Tibial nerve (tissue), 4 donors: Measurements from ENCODE around the gene KIR3DL2. TPM values are rescaled to one million over a fixed set of nuclear protein-coding genes. Genes with fewer than 3 reads are reported as not detected.
"Not testable (repeated sequence)": the region's sequence is repeated elsewhere in the genome, so short reads cannot be mapped to it uniquely, and the experiment has no call there.

ENCODE experiments used
- DNase-seq, 2 donors: peaks; one replicate each; pipeline ENCODE4 v3.0.0-alpha.2; 2019; ENCODE audit warnings: low spot score in 2 of 2
- H3K27ac ChIP-seq, 4 donors: fragments of 200-600 bp; sonication (generic) in 3 of 4; one replicate each; pipeline ENCODE4 v1.5.1; 2017 to 2019; ENCODE audit warnings: mild to moderate bottlenecking in 1 of 4
- H3K27me3 ChIP-seq, 2 donors: fragments of 200-600 bp; sonication (generic) in 1 of 2; one replicate each; pipeline versions ENCODE4 v1.5.1 to v1.6.0; 2017 to 2019
- H3K36me3 ChIP-seq, 3 donors: fragments of 200-600 bp; sonication (generic); one replicate each; pipeline ENCODE4 v1.5.1; 2018 to 2019
- H3K4me1 ChIP-seq, 4 donors: fragments of 200-600 bp; sonication (generic) in 3 of 4; one replicate each; pipeline ENCODE4 v1.5.1; 2017 to 2019
- H3K4me3 ChIP-seq, 4 donors: fragments of 200-600 bp; sonication (generic) in 3 of 4; one replicate each; pipeline ENCODE4 v1.5.1; 2017 to 2019; ENCODE audit warnings: mild to moderate bottlenecking in 1 of 4, moderate library complexity in 1 of 4
- H3K9me3 ChIP-seq, 4 donors: fragments of 200-600 bp; sonication (generic) in 3 of 4; one replicate each; pipeline ENCODE4 v1.5.1; 2017 to 2019
- CTCF ChIP-seq, 5 experiments: fragments of 200-600 bp in 3 of 5; fragments of 450-650 bp in 2 of 5; sonication (generic) in 3 of 5; IDR thresholded peaks; one replicate each; pipeline ENCODE4 v1.5.1; 2016 to 2019; ENCODE audit warnings: antibody characterized with exemption in 5 of 5, mild to moderate bottlenecking in 3 of 5, moderate library complexity in 2 of 5
- EP300 ChIP-seq, 2 donors: sonication (generic); formaldehyde crosslinking; IDR thresholded peaks; one replicate each; pipeline ENCODE4 v1.6.1; 2017; ENCODE audit warnings: antibody characterized with exemption in 2 of 2, mild to moderate bottlenecking in 1 of 2
- POLR2A ChIP-seq, 2 donors: fragments of 450-650 bp; IDR thresholded peaks; one replicate each; pipeline ENCODE4 v1.6.1; 2017; ENCODE audit warnings: antibody characterized with exemption in 2 of 2, mild to moderate bottlenecking in 2 of 2, moderate library complexity in 2 of 2
- WGBS, 2 donors: methylation state at CpG; one replicate each; pipeline ENCODE4 v1.1.5; 2018; 5-methylcytosine and 5-hydroxymethylcytosine counted together
- total RNA-seq, 4 donors: library from RNA; depleted of rRNA; stranded (reverse); fragments of >200 nt; gene quantifications; one replicate each; pipeline ENCODE4 v1.1.0, GENCODE V29; 2016

KIR3DL2 gene
- not detected for total RNA-seq

DNA sequence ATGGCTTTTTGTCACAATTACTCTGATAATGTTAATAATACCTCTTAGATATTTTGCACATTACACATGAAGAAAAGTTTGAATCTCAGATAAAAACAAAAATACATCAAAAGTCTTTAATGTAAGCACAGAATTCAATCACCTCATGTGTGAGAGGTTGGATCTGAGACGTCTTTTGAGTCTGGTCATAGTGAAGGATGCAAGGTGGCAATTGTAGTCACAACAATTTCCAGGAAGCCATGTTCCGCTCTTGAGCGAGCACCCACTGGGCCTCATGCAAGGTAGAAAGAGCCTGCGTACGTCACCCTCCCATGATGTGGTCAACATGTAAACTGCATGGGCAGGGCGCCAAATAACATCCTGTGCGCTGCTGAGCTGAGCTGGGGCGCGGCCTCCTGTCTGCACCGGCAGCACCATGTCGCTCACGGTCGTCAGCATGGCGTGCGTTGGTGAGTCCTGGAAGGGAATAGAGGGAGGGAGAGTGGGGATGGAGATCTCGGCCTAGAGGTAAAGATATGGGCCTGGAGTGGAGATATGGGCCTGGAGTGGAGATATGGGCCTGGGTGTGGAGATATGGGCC, at the start of gene KIR3DL2:
KIR3DL2 (plus strand) TSS at position 383 of the 580 bp plus-strand sequence; CDS start at position 416, 33 bp downstream.
- H3K4me1 ChIP-seq, H3K27ac ChIP-seq, H3K4me3 ChIP-seq, DNase-seq, H3K9me3 ChIP-seq, H3K36me3 ChIP-seq, H3K27me3 ChIP-seq: not testable (repeated sequence)
- 85 to 87% methylated on average over 16 of the region's 16 CpGs for WGBS, 2 donors

- Histone ChIP-seq H3K9me3 (no peaks in the 10 kb centered on the region), H3K36me3 (no peaks in the 10 kb centered on the region), H3K27ac (no peak within 1 kb of the TSS), H3K4me3 (no peak within 1 kb of the TSS), H3K4me1 (no peaks in the 10 kb centered on the region), H3K27me3 (no peaks in the 10 kb centered on the region)
- WGBS, 2 donors: 86% methylated on average over 10 of the region's 10 CpGs
- DNase-seq: no peak
- no peak for TF ChIP-seq POLR2A (IDR thresholded peaks at IDR 0.05)
- no peak for TF ChIP-seq CTCF (IDR thresholded peaks at IDR 0.05)
- no peak for TF ChIP-seq EP300 (IDR thresholded peaks at IDR 0.05)
Observed at GRCh38 chr19:54803410-54803809, 46.8 kb upstream of the KIR3DL2 start, which contains the start of gene KIR2DL4. TSS of gene KIR2DL4 (plus strand) at chr19:54803610. CDS start at chr19:54803652, 42 bp downstream.

GRCh38 chr19:54804101-54804500, 46.1 kb upstream of the KIR3DL2 start:
- H3K4me3 ChIP-seq: no peak overlapping the region
- TF ChIP-seq CTCF (IDR thresholded peaks at IDR 0.05) (no peak), EP300 (IDR thresholded peaks at IDR 0.05) (no peak), POLR2A (IDR thresholded peaks at IDR 0.05) (no peak)
- H3K9me3 ChIP-seq: no peaks in the 10 kb centered on the region
- no peaks in the 10 kb centered on the region for H3K36me3 ChIP-seq
- no peaks in the 10 kb centered on the region for H3K4me1 ChIP-seq
- no peaks in the 10 kb centered on the region for H3K27me3 ChIP-seq
- WGBS, 2 donors: 65 to 67% methylated on average over 5 of the region's 5 CpGs
- no peak overlapping the region for H3K27ac ChIP-seq
- DNase-seq: no peak

GRCh38 chr19:54804571-54804970, 45.7 kb upstream of the KIR3DL2 start:
- H3K4me3 ChIP-seq: no peak overlapping the region
- H3K27me3 ChIP-seq: no peaks in the 10 kb centered on the region
- H3K4me1 ChIP-seq: no peaks in the 10 kb centered on the region
- WGBS, 2 donors: 90 to 93% methylated on average over 10 of the region's 10 CpGs
- H3K27ac ChIP-seq: no peak overlapping the region
- H3K36me3 ChIP-seq: no peaks in the 10 kb centered on the region
- no peak for TF ChIP-seq POLR2A (IDR thresholded peaks at IDR 0.05)
- TF ChIP-seq CTCF (IDR thresholded peaks at IDR 0.05): no peak
- no peak for TF ChIP-seq EP300 (IDR thresholded peaks at IDR 0.05)
- peaks cover 0 to 2% (median 0%) of the 10 kb centered on the region in 4 donors for H3K9me3 ChIP-seq
- DNase-seq: no peak

- no peak for DNase-seq
- WGBS, 2 donors: 77% methylated on average over 14 of the region's 14 CpGs
- Histone ChIP-seq H3K27ac (no peak overlapping the region), H3K36me3 (no peaks in the 10 kb centered on the region), H3K27me3 (no peaks in the 10 kb centered on the region), H3K4me1 (no peaks in the 10 kb centered on the region), H3K4me3 (no peak overlapping the region), H3K9me3 (peaks cover 0 to 9% (median 0%) of the 10 kb centered on the region in 4 donors)
- TF ChIP-seq CTCF (IDR thresholded peaks at IDR 0.05) (no peak), EP300 (IDR thresholded peaks at IDR 0.05) (no peak), POLR2A (IDR thresholded peaks at IDR 0.05) (no peak)
Observed at GRCh38 chr19:54805665-54806515, 44.4 kb upstream of the KIR3DL2 start.
